Raji (cell line): ENCODE results near the gene GZF1.

ENCODE experiments used
- POLR2A ChIP-seq: IDR thresholded peaks from 2 replicates; pipeline ENCODE4 v1.6.1; 2011; ENCODE audit warnings: low read depth, low read length, control low read depth; ENCODE audit not compliant: insufficient read depth

Gene GZF1

GRCh38 chr20:23361476-23362391 is at the start of gene GZF1:
GZF1 (plus strand) TSS chr20:23362182; CDS start chr20:23364384, 2,202 bp downstream.
- peak; percentile 87 for TF ChIP-seq POLR2A

GRCh38 chr20:23313271-23313670 is 48.7 kb upstream of the GZF1 start:
- no peak for TF ChIP-seq POLR2A

GRCh38 chr20:23314699-23315098 is 47.3 kb upstream of the GZF1 start:
- TF ChIP-seq POLR2A: no peak

- TF ChIP-seq POLR2A: no peak
These were observed 46.9 kb upstream of the GZF1 start for GRCh38 chr20:23315099-23315498.

GRCh38 chr20:23316626-23317025 is 45.4 kb upstream of the GZF1 start:
- TF ChIP-seq POLR2A: no peak

GRCh38 chr20:23317081-23317480 is 44.9 kb upstream of the GZF1 start:
- TF ChIP-seq POLR2A: no peak

- TF ChIP-seq POLR2A: no peak
These were observed 43.6 kb upstream of the GZF1 start for GRCh38 chr20:23318347-23318746.

GRCh38 chr20:23320317-23320716 is 41.7 kb upstream of the GZF1 start:
- TF ChIP-seq POLR2A: no peak

- TF ChIP-seq POLR2A: no peak
These were observed 36.9 kb upstream of the GZF1 start for GRCh38 chr20:23325107-23325506.

GRCh38 chr20:23326774-23327173 is 35.2 kb upstream of the GZF1 start:
- no peak for TF ChIP-seq POLR2A

- no peak for TF ChIP-seq POLR2A
These were observed 34.2 kb upstream of the GZF1 start for GRCh38 chr20:23327617-23328333.

- TF ChIP-seq POLR2A: no peak
These were observed 30.3 kb upstream of the GZF1 start for GRCh38 chr20:23331450-23332350.

GRCh38 chr20:23332467-23332866 is 29.5 kb upstream of the GZF1 start:
- TF ChIP-seq POLR2A: no peak

GRCh38 chr20:23334111-23334510 is 27.9 kb upstream of the GZF1 start:
- TF ChIP-seq POLR2A: no peak

- no peak for TF ChIP-seq POLR2A
These were observed 26.5 kb upstream of the GZF1 start for GRCh38 chr20:23335521-23335920.
